GM21447 (cell line): Measurements from ENCODE around the gene DIS3L2.
"Not testable (repeated sequence)": the region's sequence is repeated elsewhere in the genome, so short reads cannot be mapped to it uniquely, and the experiment has no call there.

Experiments used
- ATAC-seq: cut with Tn5 transposase; IDR thresholded peaks from one replicate; pipeline ENCODE4 v1.9.1; 2021; ENCODE audit not compliant: unreplicated experiment

The DIS3L2 gene

GRCh38 chr2:232381204-232382031, 419.9 kb downstream of the DIS3L2 start:
- not testable (repeated sequence) for ATAC-seq

- ATAC-seq = no peak
These were observed 421.1 kb downstream of the DIS3L2 start for GRCh38 chr2:232382331-232383225.

- no peak for ATAC-seq
These were observed 423.0 kb downstream of the DIS3L2 start for GRCh38 chr2:232384466-232384865.

- ATAC-seq = not testable (repeated sequence)
These were observed 423.5 kb downstream of the DIS3L2 start for GRCh38 chr2:232385058-232385457.

- ATAC-seq = no peak
These were observed 424.4 kb downstream of the DIS3L2 start for GRCh38 chr2:232385660-232386489.

GRCh38 chr2:232386490-232386739, 424.9 kb downstream of the DIS3L2 start:
- no peak for ATAC-seq
